WTC11 (cell line): ENCODE measurements around the gene RNASEL.

Experiments used
- TCF7 ChIP-seq: sonication (generic); formaldehyde crosslinking; IDR thresholded peaks from 2 replicates; pipeline ENCODE4 v1.8.0; 2022; ENCODE audit warnings: mild to moderate bottlenecking, low read depth, missing genetic modification reagents, moderate library complexity
- TEAD1 ChIP-seq: sonication (generic); formaldehyde crosslinking; IDR thresholded peaks from 2 replicates; pipeline ENCODE4 v1.8.0; 2022; ENCODE audit warnings: mild to moderate bottlenecking, missing genetic modification reagents
- TF ChIP-seq, protein P1 (sequence below): fragments of 200-600 bp; IDR thresholded peaks from 2 replicates; pipeline ENCODE4 v1.8.0; 2022; ENCODE audit warnings: antibody characterized with exemption

- TF ChIP-seq, protein P1, sequence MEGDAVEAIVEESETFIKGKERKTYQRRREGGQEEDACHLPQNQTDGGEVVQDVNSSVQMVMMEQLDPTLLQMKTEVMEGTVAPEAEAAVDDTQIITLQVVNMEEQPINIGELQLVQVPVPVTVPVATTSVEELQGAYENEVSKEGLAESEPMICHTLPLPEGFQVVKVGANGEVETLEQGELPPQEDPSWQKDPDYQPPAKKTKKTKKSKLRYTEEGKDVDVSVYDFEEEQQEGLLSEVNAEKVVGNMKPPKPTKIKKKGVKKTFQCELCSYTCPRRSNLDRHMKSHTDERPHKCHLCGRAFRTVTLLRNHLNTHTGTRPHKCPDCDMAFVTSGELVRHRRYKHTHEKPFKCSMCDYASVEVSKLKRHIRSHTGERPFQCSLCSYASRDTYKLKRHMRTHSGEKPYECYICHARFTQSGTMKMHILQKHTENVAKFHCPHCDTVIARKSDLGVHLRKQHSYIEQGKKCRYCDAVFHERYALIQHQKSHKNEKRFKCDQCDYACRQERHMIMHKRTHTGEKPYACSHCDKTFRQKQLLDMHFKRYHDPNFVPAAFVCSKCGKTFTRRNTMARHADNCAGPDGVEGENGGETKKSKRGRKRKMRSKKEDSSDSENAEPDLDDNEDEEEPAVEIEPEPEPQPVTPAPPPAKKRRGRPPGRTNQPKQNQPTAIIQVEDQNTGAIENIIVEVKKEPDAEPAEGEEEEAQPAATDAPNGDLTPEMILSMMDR: no peak
- TF ChIP-seq TEAD1 (CRISPR knock-in tag) (0 out of 2 replicates have a peak, but pooled peaks have one; percentile 30), TCF7 (CRISPR knock-in tag) (no peak)
These were observed 22.7 kb upstream of the RNASEL start for GRCh38 chr1:182611787-182612186.
